OCI-LY7 (cell line): ENCODE measurements around the gene CCNDBP1.

Experiments used
- EZH2phosphoT487 ChIP-seq: fragments of 200-600 bp; sonication (generic); IDR thresholded peaks from 2 replicates; pipeline ENCODE4 v1.6.1; 2018; ENCODE audit warnings: low read depth, borderline replicate concordance, mild to moderate bottlenecking, mixed run types, antibody characterized with exemption, low read length, moderate library complexity, mixed read lengths
- TF ChIP-seq, protein P1 (sequence below): fragments of 200-600 bp; sonication (generic); conservative IDR thresholded peaks from 2 replicates; pipeline ENCODE4 v1.5.1; 2014; ENCODE audit warnings: mild to moderate bottlenecking, antibody characterized with exemption, low read length, moderate library complexity, mixed read lengths

DNA sequence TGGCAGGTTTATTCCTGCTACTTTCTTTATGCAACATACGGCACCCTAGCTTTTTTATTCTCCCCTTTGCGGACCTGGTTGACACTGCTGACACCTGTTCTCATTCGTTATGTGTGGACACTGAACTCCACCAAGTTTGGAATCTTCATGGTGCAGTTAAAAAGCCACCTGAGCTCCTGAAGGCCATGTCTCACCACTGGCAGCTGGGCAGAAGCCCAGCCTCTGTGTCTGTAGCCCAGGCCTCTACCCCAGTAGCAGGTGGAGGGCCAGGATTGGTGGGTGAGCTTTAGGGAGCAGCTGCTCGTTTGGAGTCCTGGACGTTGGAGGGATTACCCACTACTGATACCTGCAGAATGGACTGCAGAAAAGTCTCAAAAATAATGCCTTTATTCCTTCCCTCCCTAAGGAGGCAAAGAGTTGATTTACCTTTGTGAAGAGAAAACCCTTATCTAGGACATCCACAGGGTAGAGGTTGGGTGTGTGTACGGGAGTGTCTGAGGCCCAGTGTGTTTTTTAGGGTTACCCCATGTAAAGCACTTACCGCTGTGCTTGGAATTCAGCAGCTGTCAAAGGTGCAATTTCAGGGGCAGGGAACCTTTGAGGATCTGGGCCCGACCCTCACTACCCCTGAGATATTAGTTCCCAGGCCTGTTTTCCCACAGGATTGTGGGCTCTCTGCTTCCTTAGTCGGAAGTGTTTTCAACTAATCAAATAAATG, 637 bp upstream of the CCNDBP1 start:
- TF ChIP-seq, protein P1, sequence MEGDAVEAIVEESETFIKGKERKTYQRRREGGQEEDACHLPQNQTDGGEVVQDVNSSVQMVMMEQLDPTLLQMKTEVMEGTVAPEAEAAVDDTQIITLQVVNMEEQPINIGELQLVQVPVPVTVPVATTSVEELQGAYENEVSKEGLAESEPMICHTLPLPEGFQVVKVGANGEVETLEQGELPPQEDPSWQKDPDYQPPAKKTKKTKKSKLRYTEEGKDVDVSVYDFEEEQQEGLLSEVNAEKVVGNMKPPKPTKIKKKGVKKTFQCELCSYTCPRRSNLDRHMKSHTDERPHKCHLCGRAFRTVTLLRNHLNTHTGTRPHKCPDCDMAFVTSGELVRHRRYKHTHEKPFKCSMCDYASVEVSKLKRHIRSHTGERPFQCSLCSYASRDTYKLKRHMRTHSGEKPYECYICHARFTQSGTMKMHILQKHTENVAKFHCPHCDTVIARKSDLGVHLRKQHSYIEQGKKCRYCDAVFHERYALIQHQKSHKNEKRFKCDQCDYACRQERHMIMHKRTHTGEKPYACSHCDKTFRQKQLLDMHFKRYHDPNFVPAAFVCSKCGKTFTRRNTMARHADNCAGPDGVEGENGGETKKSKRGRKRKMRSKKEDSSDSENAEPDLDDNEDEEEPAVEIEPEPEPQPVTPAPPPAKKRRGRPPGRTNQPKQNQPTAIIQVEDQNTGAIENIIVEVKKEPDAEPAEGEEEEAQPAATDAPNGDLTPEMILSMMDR, result no peak
- no peak for TF ChIP-seq EZH2phosphoT487
